Keratinocyte (primary cell): ENCODE measurements around the gene TFRC. TPM values are rescaled to one million over a fixed set of nuclear protein-coding genes. Genes with fewer than 3 reads are reported as not detected.
"Not testable (repeated sequence)": the region's sequence is repeated elsewhere in the genome, so short reads cannot be mapped to it uniquely, and the experiment has no call there.

ENCODE experiments used
- DNase-seq: peaks from one replicate; pipeline ENCODE4 v3.0.0-alpha.2; 2011; ENCODE audit warnings: low read depth, missing footprints, low spot score
- FAIRE-seq: peaks from 2 replicates; lab custom pipeline; 2011; peaks lifted over from hg19 to GRCh38; lab: Jason Lieb, UNC
- H2AFZ ChIP-seq: 2 replicates; pipeline ENCODE4 v1.6.0; 2012; ENCODE audit warnings: low read length, control low read depth, inconsistent platforms; ENCODE audit not compliant: control insufficient read depth
- H3K27ac ChIP-seq: 2 replicates; pipeline ENCODE4 v1.5.1; 2011; ENCODE audit warnings: low read length; ENCODE audit not compliant: control insufficient read depth, insufficient read depth
- H3K27me3 ChIP-seq: 3 replicates; pipeline ENCODE4 v1.6.0; 2011; ENCODE audit warnings: low read length; ENCODE audit not compliant: control insufficient read depth, insufficient read depth; ENCODE audit errors: extremely low read depth
- H3K36me3 ChIP-seq, 2 experiments: 2 replicates in 1 of 2; 3 replicates in 1 of 2; pipeline ENCODE4 v1.5.1; 2011; ENCODE audit warnings: low read length in 2 of 2, mild to moderate bottlenecking in 1 of 2; ENCODE audit not compliant: control insufficient read depth in 2 of 2, insufficient read depth in 2 of 2; ENCODE audit errors: extremely low read depth in 1 of 2
- H3K4me1 ChIP-seq: 3 replicates; pipeline ENCODE4 v1.5.1; 2011; ENCODE audit warnings: low read length; ENCODE audit not compliant: control insufficient read depth, insufficient read depth; ENCODE audit errors: extremely low read depth
- H3K4me2 ChIP-seq: 3 replicates; pipeline ENCODE4 v1.6.0; 2011; ENCODE audit warnings: low read depth, low read length; ENCODE audit not compliant: control insufficient read depth, insufficient read depth; ENCODE audit errors: extremely low read depth
- H3K4me3 ChIP-seq, 3 experiments: fragments of 200-600 bp in 1 of 3; sonication (generic) in 1 of 3; 2 replicates in 2 of 3; 3 replicates in 1 of 3; pipeline ENCODE4 v1.5.1; 2011 to 2016; ENCODE audit warnings: low read length in 3 of 3, mild to moderate bottlenecking in 3 of 3, control low read depth in 2 of 3, inconsistent platforms in 1 of 3, low read depth in 1 of 3, mixed read lengths in 1 of 3, mixed run types in 1 of 3, moderate library complexity in 1 of 3; ENCODE audit not compliant: control insufficient read depth in 2 of 3, insufficient read depth in 2 of 3; ENCODE audit errors: extremely low read depth in 1 of 3
- H3K79me2 ChIP-seq: 2 replicates; pipeline ENCODE4 v1.6.0; 2012; ENCODE audit warnings: low read length; ENCODE audit not compliant: control insufficient read depth, insufficient read depth
- H3K9ac ChIP-seq: 3 replicates; pipeline ENCODE4 v1.6.0; 2011; ENCODE audit warnings: low read length; ENCODE audit not compliant: control insufficient read depth, insufficient read depth; ENCODE audit errors: extremely low read depth
- H3K9me1 ChIP-seq: 3 replicates; pipeline ENCODE4 v1.6.0; 2011; ENCODE audit warnings: low read length; ENCODE audit not compliant: control insufficient read depth, insufficient read depth; ENCODE audit errors: extremely low read depth
- H3K9me3 ChIP-seq: 2 replicates; pipeline ENCODE4 v1.5.1; 2012; ENCODE audit warnings: low read depth, low read length; ENCODE audit not compliant: control insufficient read depth
- H4K20me1 ChIP-seq: 3 replicates; pipeline ENCODE4 v1.6.0; 2011; ENCODE audit warnings: low read length; ENCODE audit not compliant: control insufficient read depth, insufficient read depth; ENCODE audit errors: extremely low read depth
- CTCF ChIP-seq, 3 experiments: IDR thresholded peaks in 1 of 3; conservative IDR thresholded peaks in 1 of 3; optimal IDR thresholded peaks in 1 of 3; 2 replicates in 2 of 3; 3 replicates in 1 of 3; pipeline versions ENCODE3 to v1.5.1; 2011; ENCODE audit warnings: low read length in 3 of 3, mild to moderate bottlenecking in 3 of 3, moderate library complexity in 2 of 3, control low read depth in 1 of 3, inconsistent platforms in 1 of 3; ENCODE audit not compliant: insufficient read depth in 2 of 3; ENCODE audit errors: extremely low read depth in 1 of 3
- EZH2 ChIP-seq: IDR thresholded peaks from one replicate; pipeline ENCODE4 v1.6.1; 2012; ENCODE audit warnings: inconsistent platforms, mild to moderate bottlenecking, low read length, moderate library complexity
- dilution Hi-C: fragments of 300-500 bp; cut with MboI; formaldehyde crosslinking; loops from one replicate; pipeline ENCODE4 v1.7.0; 2020; ENCODE audit warnings: low sequenced_read_pairs; ENCODE audit not compliant: extremely low pct_ligation_motif_present
- polyA plus RNA-seq, 5 experiments: library from polyadenylated mRNA; depleted of rRNA in 3 of 5; stranded (reverse) in 3 of 5; stranded (forward) in 1 of 5; unstranded in 1 of 5; fragments of >200 nt; gene quantifications; 1 replicate in 1 of 5; 2 replicates in 3 of 5; 3 replicates in 1 of 5; pipeline versions ENCODE4 v1.2.1 to v1.2.3, GENCODE V29; 2011 to 2012; ENCODE audit warnings: missing spikeins in 2 of 5, low read depth in 1 of 5, low replicate concordance in 1 of 5

TFRC gene
- polyA plus RNA-seq, 1 donor (not counting 4 experiments of a cell fraction or from before 2014, with no cell fraction given), result 109 TPM

GRCh38 chr3:196018159-196018558 is 63.7 kb downstream of the TFRC start:
- H3K4me2 ChIP-seq, FAIRE-seq, H3K9ac ChIP-seq, H3K27ac ChIP-seq, H3K36me3 ChIP-seq, H3K4me3 ChIP-seq, H3K9me3 ChIP-seq, H3K4me1 ChIP-seq, H3K27me3 ChIP-seq, H3K79me2 ChIP-seq, dilution Hi-C loops, DNase-seq, H2AFZ ChIP-seq, H4K20me1 ChIP-seq, H3K9me1 ChIP-seq: not testable (repeated sequence)

- Histone ChIP-seq H3K27ac (no peak overlapping the region), H4K20me1 (no peaks in the 10 kb centered on the region), H3K9me3 (peaks cover 2% of the 10 kb centered on the region), H3K4me3 (no peak overlapping the region), H3K36me3 (no peaks in the 10 kb centered on the region), H3K4me2 (no peak overlapping the region), H3K79me2 (no peaks in the 10 kb centered on the region), H3K4me1 (peaks cover 5% of the 10 kb centered on the region), H3K27me3 (no peaks in the 10 kb centered on the region), H3K9ac (no peak overlapping the region), H2AFZ (no peak overlapping the region), H3K9me1 (no peaks in the 10 kb centered on the region)
- DNase-seq (no peak), FAIRE-seq (no peak)
- no peak for TF ChIP-seq EZH2
- TF ChIP-seq CTCF (optimal IDR thresholded peaks at IDR 0.05 in 1 of 3, IDR thresholded peaks at IDR 0.05 in 1 of 3, conservative IDR thresholded peaks at IDR 0.05 in 1 of 3; ENCODE audit: extremely low read depth in 1 of 3, insufficient read depth in 2 of 3, low read length in 3 of 3), result no peak
- dilution Hi-C loops, result no loop called here
Measured at GRCh38 chr3:196016485-196016884, 65.4 kb downstream of the TFRC start.

GRCh38 chr3:196016059-196016458 is 65.8 kb downstream of the TFRC start:
- FAIRE-seq (no peak), DNase-seq (no peak)
- no peak overlapping the region for H3K27ac ChIP-seq
- no peaks in the 10 kb centered on the region for H3K36me3 ChIP-seq
- no peak overlapping the region for H2AFZ ChIP-seq
- TF ChIP-seq CTCF (optimal IDR thresholded peaks at IDR 0.05 in 1 of 3, IDR thresholded peaks at IDR 0.05 in 1 of 3, conservative IDR thresholded peaks at IDR 0.05 in 1 of 3; ENCODE audit: extremely low read depth in 1 of 3, insufficient read depth in 2 of 3, low read length in 3 of 3) (no peak), EZH2 (no peak)
- H3K4me2 ChIP-seq, result no peak overlapping the region
- H3K9me3 ChIP-seq, result peaks cover 4% of the 10 kb centered on the region
- H3K79me2 ChIP-seq, result no peaks in the 10 kb centered on the region
- dilution Hi-C loops, result no loop called here
- H4K20me1 ChIP-seq, result no peaks in the 10 kb centered on the region
- peaks cover 5% of the 10 kb centered on the region for H3K4me1 ChIP-seq
- H3K9ac ChIP-seq, result no peak overlapping the region
- no peaks in the 10 kb centered on the region for H3K9me1 ChIP-seq
- no peak overlapping the region for H3K4me3 ChIP-seq
- H3K27me3 ChIP-seq, result no peaks in the 10 kb centered on the region
